ENCODE data around the gene FNDC3A. TPM values are rescaled to one million over a fixed set of nuclear protein-coding genes. Genes with fewer than 3 reads are reported as not detected.

FNDC3A gene
- total RNA-seq, 4 donors from 2014 or later, result 21.9 to 59.7 (median 40.1) TPM

DNA sequence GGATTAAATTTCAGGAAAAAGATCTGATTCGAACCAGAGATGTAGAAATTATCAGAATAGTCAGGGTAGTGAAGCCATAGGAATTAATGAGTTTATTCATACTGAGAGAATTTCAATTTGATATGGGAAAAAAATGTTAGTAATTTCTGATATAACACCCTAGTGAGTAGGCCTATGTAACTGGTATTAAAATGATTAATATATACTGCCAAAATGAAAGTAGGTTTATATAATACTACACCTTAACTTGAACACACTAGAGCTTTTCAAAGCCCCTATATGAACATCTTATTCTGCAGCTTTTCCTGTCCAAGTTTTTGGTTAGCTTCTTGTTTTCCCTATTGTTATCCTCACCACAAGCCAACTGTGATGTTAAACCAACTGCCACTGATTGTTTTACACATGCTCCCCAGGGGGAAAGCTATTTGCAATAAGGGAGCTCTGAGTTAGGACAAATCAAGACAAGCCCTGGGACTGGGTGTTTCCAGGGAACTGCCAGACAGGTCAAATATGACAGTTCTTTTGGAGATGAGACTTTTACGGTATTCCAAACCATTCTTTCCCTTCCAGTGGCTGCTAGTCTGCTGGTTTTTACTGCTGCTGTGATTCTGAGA lies 45.3 kb downstream of the FNDC3A start:
- no peaks in the 10 kb centered on the region for H3K9me3 ChIP-seq
- no peak for TF ChIP-seq EP300 (IDR thresholded peaks at IDR 0.05; ENCODE audit: low read depth)
- TF ChIP-seq POLR2A (IDR thresholded peaks at IDR 0.05), result no peak
- TF ChIP-seq, protein P1, sequence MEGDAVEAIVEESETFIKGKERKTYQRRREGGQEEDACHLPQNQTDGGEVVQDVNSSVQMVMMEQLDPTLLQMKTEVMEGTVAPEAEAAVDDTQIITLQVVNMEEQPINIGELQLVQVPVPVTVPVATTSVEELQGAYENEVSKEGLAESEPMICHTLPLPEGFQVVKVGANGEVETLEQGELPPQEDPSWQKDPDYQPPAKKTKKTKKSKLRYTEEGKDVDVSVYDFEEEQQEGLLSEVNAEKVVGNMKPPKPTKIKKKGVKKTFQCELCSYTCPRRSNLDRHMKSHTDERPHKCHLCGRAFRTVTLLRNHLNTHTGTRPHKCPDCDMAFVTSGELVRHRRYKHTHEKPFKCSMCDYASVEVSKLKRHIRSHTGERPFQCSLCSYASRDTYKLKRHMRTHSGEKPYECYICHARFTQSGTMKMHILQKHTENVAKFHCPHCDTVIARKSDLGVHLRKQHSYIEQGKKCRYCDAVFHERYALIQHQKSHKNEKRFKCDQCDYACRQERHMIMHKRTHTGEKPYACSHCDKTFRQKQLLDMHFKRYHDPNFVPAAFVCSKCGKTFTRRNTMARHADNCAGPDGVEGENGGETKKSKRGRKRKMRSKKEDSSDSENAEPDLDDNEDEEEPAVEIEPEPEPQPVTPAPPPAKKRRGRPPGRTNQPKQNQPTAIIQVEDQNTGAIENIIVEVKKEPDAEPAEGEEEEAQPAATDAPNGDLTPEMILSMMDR (IDR thresholded peaks at IDR 0.05), result no peak
- no peak for TF ChIP-seq POLR2AphosphoS5 (IDR thresholded peaks at IDR 0.05)
- in situ Hi-C loops (cut with MboI; ENCODE audit: low pct_ligation_motif_present in 1 of 4, low pct_unique_long_range_greater_than_20kb in 1 of 4, low sequenced_read_pairs in 3 of 4), result no loop called here
- no peaks in the 10 kb centered on the region for H3K36me3 ChIP-seq
- no peak for DNase-seq
- WGBS, 2 donors (ENCODE audit: low coverage in 1 of 2), result 71 to 87% methylated on average over 2 of the region's 2 CpGs
- intact Hi-C loops (cut with DNase I; ENCODE audit: low total_unique reads), result no loop called here
- H3K27ac ChIP-seq, result no peak overlapping the region
- H3K4me3 ChIP-seq, result no peak overlapping the region
- peaks cover 0 to 6% (median 0%) of the 10 kb centered on the region in 4 donors for H3K4me1 ChIP-seq
- H3K27me3 ChIP-seq, result no peaks in the 10 kb centered on the region

- no peaks in the 10 kb centered on the region for H3K36me3 ChIP-seq
- H3K4me3 ChIP-seq, result no peak overlapping the region
- no peak for DNase-seq
- intact Hi-C loops (cut with DNase I; ENCODE audit: low total_unique reads), result no loop called here
- no peak overlapping the region for H3K27ac ChIP-seq
- 82 to 90% methylated on average over 1 of the region's 1 CpG for WGBS, 2 donors (ENCODE audit: low coverage in 1 of 2)
- TF ChIP-seq, protein P1 (IDR thresholded peaks at IDR 0.05), result no peak
- TF ChIP-seq POLR2A (IDR thresholded peaks at IDR 0.05) (no peak), EP300 (IDR thresholded peaks at IDR 0.05; ENCODE audit: low read depth) (no peak), POLR2AphosphoS5 (IDR thresholded peaks at IDR 0.05) (no peak)
- no peaks in the 10 kb centered on the region for H3K27me3 ChIP-seq
- peaks cover 0 to 6% (median 0%) of the 10 kb centered on the region in 4 donors for H3K4me1 ChIP-seq
- no peaks in the 10 kb centered on the region for H3K9me3 ChIP-seq
- in situ Hi-C loops (cut with MboI; ENCODE audit: low pct_ligation_motif_present in 1 of 4, low pct_unique_long_range_greater_than_20kb in 1 of 4, low sequenced_read_pairs in 3 of 4), result no loop called here
Measured at GRCh38 chr13:49021953-49022352, 46.2 kb downstream of the FNDC3A start.

DNA sequence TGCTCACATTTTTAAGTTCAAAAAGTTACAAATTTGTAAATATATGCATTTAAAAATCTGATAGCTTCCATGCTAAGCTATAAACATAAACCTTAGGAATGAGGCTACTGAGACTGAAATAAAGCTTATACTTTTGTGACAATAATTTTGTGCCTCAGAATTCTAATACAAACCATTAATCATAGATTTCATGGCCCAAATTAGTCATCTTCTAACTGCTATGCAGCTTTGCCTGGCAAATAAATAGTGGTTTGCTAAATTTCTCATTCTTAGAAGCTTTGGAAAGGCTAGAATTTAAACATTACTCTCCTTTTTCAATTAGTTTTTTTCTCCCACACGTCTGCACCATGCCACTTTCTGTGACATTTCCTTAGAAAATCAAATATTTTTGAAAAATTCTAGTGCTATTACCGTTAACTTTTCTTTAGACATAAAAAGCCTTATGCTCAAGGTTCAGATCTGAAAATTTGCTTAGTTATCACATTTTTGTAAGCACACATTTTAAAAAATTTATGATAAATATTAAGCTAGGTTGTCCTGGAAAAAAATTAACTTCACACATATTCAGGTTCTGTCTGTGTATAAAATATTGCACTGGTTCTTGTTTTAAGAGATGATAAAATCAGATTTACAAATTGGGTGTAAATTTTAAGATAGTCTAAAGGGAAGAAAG lies 46.9 kb downstream of the FNDC3A start:
- no peaks in the 10 kb centered on the region for H3K9me3 ChIP-seq
- intact Hi-C loops (cut with DNase I; ENCODE audit: low total_unique reads), result no loop called here
- WGBS, 2 donors (ENCODE audit: low coverage in 1 of 2), result 71 to 81% methylated on average over 2 of the region's 2 CpGs
- no peak overlapping the region for H3K4me3 ChIP-seq
- no peak overlapping the region for H3K27ac ChIP-seq
- H3K4me1 ChIP-seq, result peaks cover 0 to 6% (median 0%) of the 10 kb centered on the region in 4 donors
- TF ChIP-seq POLR2A (IDR thresholded peaks at IDR 0.05), result no peak
- TF ChIP-seq EP300 (IDR thresholded peaks at IDR 0.05; ENCODE audit: low read depth), result no peak
- TF ChIP-seq POLR2AphosphoS5 (IDR thresholded peaks at IDR 0.05), result no peak
- TF ChIP-seq, protein P1 (IDR thresholded peaks at IDR 0.05), result no peak
- H3K36me3 ChIP-seq, result no peaks in the 10 kb centered on the region
- in situ Hi-C loops (cut with MboI; ENCODE audit: low pct_ligation_motif_present in 1 of 4, low pct_unique_long_range_greater_than_20kb in 1 of 4, low sequenced_read_pairs in 3 of 4), result no loop called here
- no peak for DNase-seq
- no peaks in the 10 kb centered on the region for H3K27me3 ChIP-seq

DNA sequence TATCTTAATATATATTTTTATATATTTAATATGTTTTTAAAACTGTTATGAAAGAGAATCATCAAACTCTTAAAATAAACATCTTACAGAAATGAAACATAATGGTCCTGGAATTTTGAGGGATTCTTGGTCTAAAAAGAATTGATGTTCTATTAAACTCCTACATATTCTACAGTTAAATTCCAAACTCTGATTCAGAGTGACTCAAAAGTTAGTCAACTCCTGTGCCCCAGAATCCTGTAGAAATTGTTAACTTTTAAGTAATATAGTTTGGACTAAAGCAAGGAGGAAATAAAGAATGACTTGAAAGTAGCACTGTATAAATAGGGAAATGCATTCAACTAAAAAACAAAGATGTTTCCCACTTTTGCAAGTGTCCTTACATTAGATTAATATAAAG lies 47.7 kb downstream of the FNDC3A start:
- no peak for TF ChIP-seq POLR2A (IDR thresholded peaks at IDR 0.05)
- TF ChIP-seq EP300 (IDR thresholded peaks at IDR 0.05; ENCODE audit: low read depth), result no peak
- TF ChIP-seq, protein P1 (IDR thresholded peaks at IDR 0.05), result no peak
- TF ChIP-seq POLR2AphosphoS5 (IDR thresholded peaks at IDR 0.05), result no peak
- intact Hi-C loops (cut with DNase I; ENCODE audit: low total_unique reads), result no loop called here
- Histone ChIP-seq H3K27me3 (no peaks in the 10 kb centered on the region), H3K9me3 (no peaks in the 10 kb centered on the region), H3K4me1 (peaks cover 0 to 6% (median 0%) of the 10 kb centered on the region in 4 donors), H3K36me3 (no peaks in the 10 kb centered on the region), H3K4me3 (no peak overlapping the region), H3K27ac (no peak overlapping the region)
- DNase-seq, result no peak
- in situ Hi-C loops (cut with MboI; ENCODE audit: low pct_ligation_motif_present in 1 of 4, low pct_unique_long_range_greater_than_20kb in 1 of 4, low sequenced_read_pairs in 3 of 4), result no loop called here

Data from transverse colon (tissue), 4 donors.